WTC11 (cell line): ENCODE data around the gene CCDC149. TPM values are rescaled to one million over a fixed set of nuclear protein-coding genes. Genes with fewer than 3 reads are reported as not detected.

Experiments
- ATAC-seq: fragments of 200-7000 bp; cut with Tn5 transposase; 2 replicates; pipeline ENCODE4 v1.10.0; 2021; ENCODE audit warnings: mild to moderate bottlenecking, moderate library complexity
- CTCF ChIA-PET: fragments of 300-600 bp; sonication (Branson Sonifier 250); formaldehyde crosslinking; loops from one replicate; lab custom pipeline; 2021; ENCODE audit warnings: antibody characterized with exemption; lab: Charles Lee
- POLR2A ChIA-PET: fragments of 350-600 bp; sonication (Branson Sonifier 250); formaldehyde crosslinking; loops from one replicate; lab custom pipeline; 2021; ENCODE audit warnings: antibody characterized with exemption; lab: Charles Lee
- DNase-seq: peaks from one replicate; pipeline ENCODE4 v3.0.0; 2021; ENCODE audit warnings: low spot score
- H3K27ac Mint-ChIP-seq: 2 replicates; pipeline ENCODE4 v1.8.0; 2021; ENCODE audit warnings: mixed read lengths
- H3K27me3 Mint-ChIP-seq: 2 replicates; pipeline ENCODE4 v1.8.0; 2021; ENCODE audit warnings: low read depth, mild to moderate bottlenecking, moderate library complexity, mixed read lengths
- H3K36me3 Mint-ChIP-seq: 2 replicates; pipeline ENCODE4 v1.8.0; 2021; ENCODE audit warnings: mixed read lengths
- H3K4me1 Mint-ChIP-seq: 2 replicates; pipeline ENCODE4 v1.8.0; 2022; ENCODE audit warnings: mixed read lengths
- H3K4me3 Mint-ChIP-seq: 2 replicates; pipeline ENCODE4 v1.8.0; 2021; ENCODE audit warnings: mild to moderate bottlenecking, moderate library complexity, mixed read lengths
- H3K9me3 Mint-ChIP-seq: 2 replicates; pipeline ENCODE4 v1.8.0; 2021; ENCODE audit warnings: mixed read lengths
- CBFB ChIP-seq: sonication (generic); formaldehyde crosslinking; IDR thresholded peaks from 2 replicates; pipeline ENCODE4 v1.8.1; 2022; ENCODE audit warnings: mild to moderate bottlenecking, low read depth, missing genetic modification reagents
- CDX4 ChIP-seq: fragments of 250-450 bp; sonication (Bioruptor Pico); IDR thresholded peaks from 2 replicates; pipeline ENCODE4 v1.9.0; 2021; ENCODE audit warnings: moderate library complexity, mild to moderate bottlenecking, inconsistent platforms, borderline replicate concordance
- CREM ChIP-seq: sonication (generic); formaldehyde crosslinking; IDR thresholded peaks from 2 replicates; pipeline ENCODE4 v1.8.1; 2022; ENCODE audit warnings: mild to moderate bottlenecking, missing genetic modification reagents, moderate library complexity
- EMX1 ChIP-seq: fragments of 250-450 bp; sonication (Bioruptor Pico); IDR thresholded peaks from 2 replicates; pipeline ENCODE4 v1.8.0; 2021; ENCODE audit warnings: mild to moderate bottlenecking
- FOXP1 ChIP-seq: sonication (generic); formaldehyde crosslinking; IDR thresholded peaks from 2 replicates; pipeline ENCODE4 v1.8.0; 2022; ENCODE audit warnings: missing genetic modification reagents, mild to moderate bottlenecking, moderate library complexity, borderline replicate concordance
- MXD4 ChIP-seq: fragments of 250-450 bp; sonication (Bioruptor Pico); IDR thresholded peaks from 2 replicates; pipeline ENCODE4 v1.8.0; 2021; ENCODE audit warnings: mild to moderate bottlenecking, moderate library complexity, borderline replicate concordance
- NR1H2 ChIP-seq: sonication (generic); formaldehyde crosslinking; IDR thresholded peaks from 2 replicates; pipeline ENCODE4 v1.9.0; 2021; ENCODE audit warnings: mild to moderate bottlenecking, moderate library complexity, missing genetic modification reagents
- OVOL2 ChIP-seq: fragments of 250-450 bp; sonication (Bioruptor Pico); IDR thresholded peaks from 2 replicates; pipeline ENCODE4 v1.9.0; 2021; ENCODE audit warnings: mild to moderate bottlenecking, borderline replicate concordance
- SOX15 ChIP-seq: fragments of 250-450 bp; sonication (Bioruptor Pico); IDR thresholded peaks from 2 replicates; pipeline ENCODE4 v1.9.0; 2021; ENCODE audit warnings: mild to moderate bottlenecking
- SP1 ChIP-seq: sonication (generic); formaldehyde crosslinking; conservative IDR thresholded peaks from 2 replicates; pipeline ENCODE4 v1.8.1; 2022; ENCODE audit warnings: missing genetic modification reagents
- TEAD4 ChIP-seq: sonication (generic); formaldehyde crosslinking; IDR thresholded peaks from 2 replicates; pipeline ENCODE4 v1.8.0; 2022; ENCODE audit warnings: mild to moderate bottlenecking, missing genetic modification reagents
- ZNF263 ChIP-seq: sonication (generic); formaldehyde crosslinking; IDR thresholded peaks from 2 replicates; pipeline ENCODE4 v1.8.1; 2022; ENCODE audit warnings: low read depth, mild to moderate bottlenecking, moderate library complexity, missing genetic modification reagents
- total RNA-seq: library from RNA; stranded (reverse); gene quantifications from 3 replicates; pipeline ENCODE4 v1.2.3, GENCODE V29; 2021
- TF ChIP-seq, protein P1 (sequence below): fragments of 250-450 bp; sonication (Bioruptor Pico); IDR thresholded peaks from 2 replicates; pipeline ENCODE4 v1.9.0; 2021; ENCODE audit warnings: mild to moderate bottlenecking
- TF ChIP-seq, protein P2 (sequence below): sonication (generic); formaldehyde crosslinking; conservative IDR thresholded peaks from 2 replicates; pipeline ENCODE4 v1.8.1; 2022; ENCODE audit warnings: mild to moderate bottlenecking, missing genetic modification reagents
- TF ChIP-seq, protein P3 (sequence below): sonication (generic); formaldehyde crosslinking; conservative IDR thresholded peaks from 2 replicates; pipeline ENCODE4 v1.8.1; 2023; ENCODE audit warnings: mild to moderate bottlenecking, low read depth, missing genetic modification reagents, moderate library complexity

CCDC149 gene
- total RNA-seq, 1 experiment from 2014 or later: 3.9 TPM

- no peak for DNase-seq
- Mint-ChIP-seq H3K9me3 (peaks cover 9% of the 10 kb centered on the region), H3K27ac (no peak overlapping the region)
- TF ChIP-seq EMX1 (CRISPR knock-in tag) (no peak), MXD4 (CRISPR knock-in tag) (no peak), CBFB (CRISPR knock-in tag) (no peak), NR1H2 (CRISPR knock-in tag) (no peak), SOX15 (no peak), CDX4 (no peak), SP1 (CRISPR knock-in tag) (no peak), CREM (CRISPR knock-in tag) (no peak)
- TF ChIP-seq, protein P1, sequence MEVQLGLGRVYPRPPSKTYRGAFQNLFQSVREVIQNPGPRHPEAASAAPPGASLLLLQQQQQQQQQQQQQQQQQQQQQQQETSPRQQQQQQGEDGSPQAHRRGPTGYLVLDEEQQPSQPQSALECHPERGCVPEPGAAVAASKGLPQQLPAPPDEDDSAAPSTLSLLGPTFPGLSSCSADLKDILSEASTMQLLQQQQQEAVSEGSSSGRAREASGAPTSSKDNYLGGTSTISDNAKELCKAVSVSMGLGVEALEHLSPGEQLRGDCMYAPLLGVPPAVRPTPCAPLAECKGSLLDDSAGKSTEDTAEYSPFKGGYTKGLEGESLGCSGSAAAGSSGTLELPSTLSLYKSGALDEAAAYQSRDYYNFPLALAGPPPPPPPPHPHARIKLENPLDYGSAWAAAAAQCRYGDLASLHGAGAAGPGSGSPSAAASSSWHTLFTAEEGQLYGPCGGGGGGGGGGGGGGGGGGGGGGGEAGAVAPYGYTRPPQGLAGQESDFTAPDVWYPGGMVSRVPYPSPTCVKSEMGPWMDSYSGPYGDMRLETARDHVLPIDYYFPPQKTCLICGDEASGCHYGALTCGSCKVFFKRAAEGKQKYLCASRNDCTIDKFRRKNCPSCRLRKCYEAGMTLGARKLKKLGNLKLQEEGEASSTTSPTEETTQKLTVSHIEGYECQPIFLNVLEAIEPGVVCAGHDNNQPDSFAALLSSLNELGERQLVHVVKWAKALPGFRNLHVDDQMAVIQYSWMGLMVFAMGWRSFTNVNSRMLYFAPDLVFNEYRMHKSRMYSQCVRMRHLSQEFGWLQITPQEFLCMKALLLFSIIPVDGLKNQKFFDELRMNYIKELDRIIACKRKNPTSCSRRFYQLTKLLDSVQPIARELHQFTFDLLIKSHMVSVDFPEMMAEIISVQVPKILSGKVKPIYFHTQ: no peak
- TF ChIP-seq, all 79 proteins: peak for 0
- H3K4me3 Mint-ChIP-seq: no peak overlapping the region
- ChIA-PET CTCF (interaction anchor here (1.1 to 3.4 kb wide), 6 partner anchors 15 to 331 kb away, joined by 3 to 18 read pairs (median 7); no protein-coding TSS in a partner anchor), POLR2A (interaction anchor here (1.0 kb wide), 1 partner anchor 297 kb away, joined by 3 read pairs; no protein-coding TSS in a partner anchor)
- ATAC-seq: no peak
- peaks cover 32% of the 10 kb centered on the region for H3K4me1 Mint-ChIP-seq
- H3K36me3 Mint-ChIP-seq: peaks cover 7% of the 10 kb centered on the region
- peaks cover 7% of the 10 kb centered on the region for H3K27me3 Mint-ChIP-seq
Measured at GRCh38 chr4:24808955-24809354, 103.9 kb downstream of the CCDC149 start.

DNA sequence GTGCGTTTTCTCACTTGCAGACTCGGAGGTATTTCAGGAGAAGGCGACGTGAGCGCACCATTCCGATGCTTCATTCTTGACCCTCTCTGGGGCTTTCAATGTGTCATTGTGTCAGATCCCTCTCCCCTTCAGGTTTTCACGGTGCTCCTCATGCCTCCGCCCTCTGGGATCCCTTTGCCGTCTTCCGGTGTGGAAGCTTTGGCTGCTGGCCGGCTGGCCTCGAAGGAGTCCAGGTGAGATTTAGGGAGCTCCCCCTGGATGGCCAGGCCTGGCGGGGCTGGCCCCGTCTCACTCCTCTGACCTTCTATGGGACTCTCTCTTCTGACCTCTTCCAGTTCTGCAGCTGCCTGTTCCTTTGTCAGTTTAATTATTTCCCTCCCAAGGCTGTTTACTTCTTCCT, 104.6 kb downstream of the CCDC149 start:
- ChIA-PET POLR2A (interaction anchor here (1.0 kb wide), 1 partner anchor 297 kb away, joined by 3 read pairs; no protein-coding TSS in a partner anchor), CTCF (interaction anchor here (0.6 to 3.4 kb wide), 6 partner anchors 15 to 330 kb away, joined by 3 to 18 read pairs (median 5); no protein-coding TSS in a partner anchor)
- ATAC-seq: no peak
- peaks cover 7% of the 10 kb centered on the region for H3K36me3 Mint-ChIP-seq
- TF ChIP-seq ZNF263 (CRISPR knock-in tag) (no peak), TEAD4 (CRISPR knock-in tag) (no peak), CBFB (CRISPR knock-in tag) (no peak), FOXP1 (CRISPR knock-in tag) (no peak), SP1 (CRISPR knock-in tag) (no peak)
- TF ChIP-seq, all 79 proteins: peak for 0
- Mint-ChIP-seq H3K9me3 (peaks cover 9% of the 10 kb centered on the region), H3K4me1 (peaks cover 32% of the 10 kb centered on the region), H3K27ac (no peak overlapping the region), H3K4me3 (no peak overlapping the region), H3K27me3 (peaks cover 7% of the 10 kb centered on the region)
- no peak for DNase-seq

- H3K27ac Mint-ChIP-seq: no peak overlapping the region
- POLR2A ChIA-PET: no interaction called here
- H3K9me3 Mint-ChIP-seq: peaks cover 9% of the 10 kb centered on the region
- CTCF ChIA-PET: interaction anchor here (0.6 to 3.4 kb wide), 5 partner anchors 14 to 330 kb away, joined by 3 to 18 read pairs (median 3); no protein-coding TSS in a partner anchor
- peaks cover 32% of the 10 kb centered on the region for H3K4me1 Mint-ChIP-seq
- DNase-seq (no peak), ATAC-seq (no peak)
- peaks cover 7% of the 10 kb centered on the region for H3K27me3 Mint-ChIP-seq
- peaks cover 7% of the 10 kb centered on the region for H3K36me3 Mint-ChIP-seq
- TF ChIP-seq FOXP1 (CRISPR knock-in tag): no peak
- no peak for TF ChIP-seq NR1H2 (CRISPR knock-in tag)
- TF ChIP-seq, protein P2, sequence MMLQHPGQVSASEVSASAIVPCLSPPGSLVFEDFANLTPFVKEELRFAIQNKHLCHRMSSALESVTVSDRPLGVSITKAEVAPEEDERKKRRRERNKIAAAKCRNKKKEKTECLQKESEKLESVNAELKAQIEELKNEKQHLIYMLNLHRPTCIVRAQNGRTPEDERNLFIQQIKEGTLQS (CRISPR knock-in tag): no peak
- no peak overlapping the region for H3K4me3 Mint-ChIP-seq
Measured at GRCh38 chr4:24807611-24808010, 105.2 kb downstream of the CCDC149 start.

DNA sequence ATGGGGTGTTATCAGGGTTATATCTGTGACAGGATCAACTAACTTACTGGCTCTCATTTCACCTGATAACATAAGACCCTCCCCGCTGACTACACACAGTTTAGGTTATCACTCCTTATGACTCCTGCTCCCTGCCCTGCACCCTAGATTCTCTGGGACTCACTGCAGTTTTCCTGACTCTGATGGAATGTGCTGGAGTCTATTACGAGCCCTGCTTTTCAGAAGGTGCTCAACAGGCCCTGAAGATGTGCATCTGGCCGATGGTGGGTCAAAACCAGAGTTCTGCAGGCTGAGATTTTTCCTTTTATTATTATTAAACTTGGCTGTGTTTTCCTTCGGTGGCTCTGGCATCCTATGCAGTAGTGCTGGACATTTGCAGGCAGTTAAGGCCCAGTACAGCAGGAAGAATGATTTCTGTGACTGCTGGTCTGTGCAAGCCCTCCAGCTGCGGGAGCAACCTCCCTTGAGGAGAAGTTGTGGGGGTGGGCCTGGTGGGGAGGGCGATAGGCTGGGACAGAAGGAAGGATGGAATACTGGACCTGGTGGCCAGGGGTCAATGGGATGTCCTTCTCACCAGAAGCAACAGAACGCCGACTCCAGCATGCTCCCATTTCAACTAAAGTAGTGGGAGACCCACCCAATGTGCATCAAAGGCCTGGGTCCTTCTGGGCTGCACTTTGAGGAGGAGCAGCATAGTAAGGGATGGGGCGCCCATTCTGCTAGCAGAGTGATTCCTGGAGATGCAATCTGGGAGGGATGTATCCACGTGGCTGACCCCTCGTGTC, 106.4 kb downstream of the CCDC149 start:
- CTCF ChIA-PET: interaction anchor here (0.7 to 3.4 kb wide), 3 partner anchors 13 to 239 kb away, joined by 3 to 18 read pairs (median 3); no protein-coding TSS in a partner anchor
- no peak for TF ChIP-seq OVOL2 (CRISPR knock-in tag)
- TF ChIP-seq, protein P3, sequence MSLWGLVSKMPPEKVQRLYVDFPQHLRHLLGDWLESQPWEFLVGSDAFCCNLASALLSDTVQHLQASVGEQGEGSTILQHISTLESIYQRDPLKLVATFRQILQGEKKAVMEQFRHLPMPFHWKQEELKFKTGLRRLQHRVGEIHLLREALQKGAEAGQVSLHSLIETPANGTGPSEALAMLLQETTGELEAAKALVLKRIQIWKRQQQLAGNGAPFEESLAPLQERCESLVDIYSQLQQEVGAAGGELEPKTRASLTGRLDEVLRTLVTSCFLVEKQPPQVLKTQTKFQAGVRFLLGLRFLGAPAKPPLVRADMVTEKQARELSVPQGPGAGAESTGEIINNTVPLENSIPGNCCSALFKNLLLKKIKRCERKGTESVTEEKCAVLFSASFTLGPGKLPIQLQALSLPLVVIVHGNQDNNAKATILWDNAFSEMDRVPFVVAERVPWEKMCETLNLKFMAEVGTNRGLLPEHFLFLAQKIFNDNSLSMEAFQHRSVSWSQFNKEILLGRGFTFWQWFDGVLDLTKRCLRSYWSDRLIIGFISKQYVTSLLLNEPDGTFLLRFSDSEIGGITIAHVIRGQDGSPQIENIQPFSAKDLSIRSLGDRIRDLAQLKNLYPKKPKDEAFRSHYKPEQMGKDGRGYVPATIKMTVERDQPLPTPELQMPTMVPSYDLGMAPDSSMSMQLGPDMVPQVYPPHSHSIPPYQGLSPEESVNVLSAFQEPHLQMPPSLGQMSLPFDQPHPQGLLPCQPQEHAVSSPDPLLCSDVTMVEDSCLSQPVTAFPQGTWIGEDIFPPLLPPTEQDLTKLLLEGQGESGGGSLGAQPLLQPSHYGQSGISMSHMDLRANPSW (CRISPR knock-in tag): no peak
- no peak for DNase-seq
- Mint-ChIP-seq H3K4me1 (peaks cover 35% of the 10 kb centered on the region), H3K36me3 (no peaks in the 10 kb centered on the region), H3K4me3 (no peak overlapping the region), H3K9me3 (no peaks in the 10 kb centered on the region), H3K27ac (no peak overlapping the region), H3K27me3 (peaks cover 8% of the 10 kb centered on the region)
- POLR2A ChIA-PET: interaction anchor here (0.6 kb wide), 1 partner anchor 10 kb away, joined by 3 read pairs; no protein-coding TSS in a partner anchor
- no peak for ATAC-seq
